ENCODE data around the gene CHMP4A.

GRCh38 chr14:24194873-24195185 is 18.5 kb downstream of the CHMP4A start:
- TF ChIP-seq, protein P1, sequence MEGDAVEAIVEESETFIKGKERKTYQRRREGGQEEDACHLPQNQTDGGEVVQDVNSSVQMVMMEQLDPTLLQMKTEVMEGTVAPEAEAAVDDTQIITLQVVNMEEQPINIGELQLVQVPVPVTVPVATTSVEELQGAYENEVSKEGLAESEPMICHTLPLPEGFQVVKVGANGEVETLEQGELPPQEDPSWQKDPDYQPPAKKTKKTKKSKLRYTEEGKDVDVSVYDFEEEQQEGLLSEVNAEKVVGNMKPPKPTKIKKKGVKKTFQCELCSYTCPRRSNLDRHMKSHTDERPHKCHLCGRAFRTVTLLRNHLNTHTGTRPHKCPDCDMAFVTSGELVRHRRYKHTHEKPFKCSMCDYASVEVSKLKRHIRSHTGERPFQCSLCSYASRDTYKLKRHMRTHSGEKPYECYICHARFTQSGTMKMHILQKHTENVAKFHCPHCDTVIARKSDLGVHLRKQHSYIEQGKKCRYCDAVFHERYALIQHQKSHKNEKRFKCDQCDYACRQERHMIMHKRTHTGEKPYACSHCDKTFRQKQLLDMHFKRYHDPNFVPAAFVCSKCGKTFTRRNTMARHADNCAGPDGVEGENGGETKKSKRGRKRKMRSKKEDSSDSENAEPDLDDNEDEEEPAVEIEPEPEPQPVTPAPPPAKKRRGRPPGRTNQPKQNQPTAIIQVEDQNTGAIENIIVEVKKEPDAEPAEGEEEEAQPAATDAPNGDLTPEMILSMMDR (IDR thresholded peaks at IDR 0.05), result no peak
- TF ChIP-seq POLR2A (IDR thresholded peaks at IDR 0.05; ENCODE audit: low read depth), result no peak
